Stomach (tissue), 4 donors: ENCODE measurements around the gene ADAMTSL3.

Experiments used
- CTCF ChIP-seq, 7 experiments: fragments of 450-650 bp in 4 of 7; fragments of 200-600 bp in 3 of 7; sonication (generic) in 3 of 7; IDR thresholded peaks; one replicate each; pipeline ENCODE4 v1.5.1; 2016 to 2019; ENCODE audit warnings: antibody characterized with exemption in 7 of 7, control low read depth in 2 of 7, mild to moderate bottlenecking in 1 of 7
- EP300 ChIP-seq: sonication (generic); formaldehyde crosslinking; IDR thresholded peaks from one replicate; pipeline ENCODE4 v1.6.1; 2017; ENCODE audit warnings: antibody characterized with exemption
- POLR2A ChIP-seq, 4 donors: fragments of 450-650 bp; IDR thresholded peaks; one replicate each; pipeline ENCODE4 v1.6.1; 2016; ENCODE audit warnings: antibody characterized with exemption in 4 of 4, control low read depth in 2 of 4, mild to moderate bottlenecking in 1 of 4, moderate library complexity in 1 of 4
- POLR2AphosphoS5 ChIP-seq, 3 donors: sonication (generic); formaldehyde crosslinking; IDR thresholded peaks; one replicate each; pipeline ENCODE4 v1.6.1; 2016; ENCODE audit warnings: antibody characterized with exemption in 3 of 3

- no peak for TF ChIP-seq POLR2A (IDR thresholded peaks at IDR 0.05)
- TF ChIP-seq CTCF (IDR thresholded peaks at IDR 0.05), result no peak
- no peak for TF ChIP-seq POLR2AphosphoS5 (IDR thresholded peaks at IDR 0.05)
- TF ChIP-seq EP300, result no peak
Measured at GRCh38 chr15:83650831-83651230, 3.1 kb upstream of the ADAMTSL3 start.
